GM23338 (cell line): ENCODE measurements around the gene TMEM247. TPM values are rescaled to one million over a fixed set of nuclear protein-coding genes. Genes with fewer than 3 reads are reported as not detected.

Experiments
- CREB1 ChIP-seq: fragments of 250-450 bp; sonication (Bioruptor Pico); IDR thresholded peaks from 2 replicates; pipeline ENCODE4 v1.5.0; 2020; ENCODE audit warnings: low read depth, mild to moderate bottlenecking, moderate library complexity
- EZH2 ChIP-seq: fragments of 200-600 bp; sonication (generic); IDR thresholded peaks from one replicate; pipeline ENCODE4 v1.8.0; 2017; ENCODE audit warnings: antibody characterized with exemption, mild to moderate bottlenecking, low read depth; ENCODE audit not compliant: unreplicated experiment
- JUNB ChIP-seq: IDR thresholded peaks from one replicate; pipeline ENCODE4 v1.6.1; 2016; ENCODE audit warnings: antibody characterized with exemption; ENCODE audit not compliant: unreplicated experiment
- STAT1 ChIP-seq: IDR thresholded peaks from one replicate; pipeline ENCODE4 v1.6.1; 2016; ENCODE audit warnings: antibody characterized with exemption; ENCODE audit not compliant: unreplicated experiment
- ZNF114 ChIP-seq: fragments of 250-450 bp; sonication (Bioruptor Pico); IDR thresholded peaks from 2 replicates; pipeline ENCODE4 v1.5.0; 2020; ENCODE audit warnings: mild to moderate bottlenecking, moderate library complexity
- ZNF331 ChIP-seq: fragments of 250-450 bp; sonication (Bioruptor Pico); IDR thresholded peaks from 2 replicates; pipeline ENCODE4 v1.5.0; 2020; ENCODE audit warnings: low read depth, mild to moderate bottlenecking, moderate library complexity
- polyA plus RNA-seq: library from polyadenylated mRNA; unstranded; fragments of >200 nt; fragmentation: Nextera tagmentation; extraction: Ambion mirVana; gene quantifications from 2 replicates; pipeline ENCODE4 v1.2.1, GENCODE V29; 2016
- total RNA-seq: library from RNA; depleted of rRNA; stranded (reverse); fragments of >200 nt; shearing (Covaris generic); gene quantifications from 2 replicates; pipeline ENCODE4 v1.2.3, GENCODE V29; 2014
- TF ChIP-seq, protein P1 (sequence below): fragments of 250-450 bp; sonication (Bioruptor Pico); IDR thresholded peaks from 2 replicates; pipeline ENCODE4 v1.5.0; 2020; ENCODE audit warnings: mild to moderate bottlenecking, moderate library complexity
- TF ChIP-seq, protein P2 (sequence below), 2 experiments: fragments of 200-600 bp in 1 of 2; sonication (generic) in 1 of 2; conservative IDR thresholded peaks; 2 replicates each; pipeline versions ENCODE4 v1.5.1 to v1.6.1; 2016 to 2017; ENCODE audit warnings: antibody characterized with exemption in 2 of 2, low read depth in 2 of 2, mild to moderate bottlenecking in 2 of 2, moderate library complexity in 1 of 2
- TF ChIP-seq, protein P3 (sequence below): IDR thresholded peaks from one replicate; pipeline ENCODE4 v1.6.1; 2018; ENCODE audit warnings: antibody characterized with exemption; ENCODE audit not compliant: unreplicated experiment

Gene TMEM247
- total and polyA plus RNA-seq, 2 experiments from 2014 or later, result not detected

DNA sequence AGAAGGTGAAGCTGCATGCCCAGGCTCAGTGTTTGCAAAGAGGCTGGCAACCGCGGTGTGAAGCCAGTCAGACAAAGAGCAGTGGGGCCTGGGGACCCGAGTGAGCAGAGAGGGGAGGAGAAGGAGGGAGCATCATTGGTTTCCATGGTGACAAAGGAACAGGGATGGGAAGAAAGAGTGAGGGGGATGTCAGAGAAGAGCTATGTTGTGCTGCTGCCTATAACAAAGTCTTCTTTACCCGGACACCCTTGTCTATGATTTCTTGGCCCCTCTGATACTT lies 14.5 kb downstream of the TMEM247 start (continued):
- TF ChIP-seq, protein P1, sequence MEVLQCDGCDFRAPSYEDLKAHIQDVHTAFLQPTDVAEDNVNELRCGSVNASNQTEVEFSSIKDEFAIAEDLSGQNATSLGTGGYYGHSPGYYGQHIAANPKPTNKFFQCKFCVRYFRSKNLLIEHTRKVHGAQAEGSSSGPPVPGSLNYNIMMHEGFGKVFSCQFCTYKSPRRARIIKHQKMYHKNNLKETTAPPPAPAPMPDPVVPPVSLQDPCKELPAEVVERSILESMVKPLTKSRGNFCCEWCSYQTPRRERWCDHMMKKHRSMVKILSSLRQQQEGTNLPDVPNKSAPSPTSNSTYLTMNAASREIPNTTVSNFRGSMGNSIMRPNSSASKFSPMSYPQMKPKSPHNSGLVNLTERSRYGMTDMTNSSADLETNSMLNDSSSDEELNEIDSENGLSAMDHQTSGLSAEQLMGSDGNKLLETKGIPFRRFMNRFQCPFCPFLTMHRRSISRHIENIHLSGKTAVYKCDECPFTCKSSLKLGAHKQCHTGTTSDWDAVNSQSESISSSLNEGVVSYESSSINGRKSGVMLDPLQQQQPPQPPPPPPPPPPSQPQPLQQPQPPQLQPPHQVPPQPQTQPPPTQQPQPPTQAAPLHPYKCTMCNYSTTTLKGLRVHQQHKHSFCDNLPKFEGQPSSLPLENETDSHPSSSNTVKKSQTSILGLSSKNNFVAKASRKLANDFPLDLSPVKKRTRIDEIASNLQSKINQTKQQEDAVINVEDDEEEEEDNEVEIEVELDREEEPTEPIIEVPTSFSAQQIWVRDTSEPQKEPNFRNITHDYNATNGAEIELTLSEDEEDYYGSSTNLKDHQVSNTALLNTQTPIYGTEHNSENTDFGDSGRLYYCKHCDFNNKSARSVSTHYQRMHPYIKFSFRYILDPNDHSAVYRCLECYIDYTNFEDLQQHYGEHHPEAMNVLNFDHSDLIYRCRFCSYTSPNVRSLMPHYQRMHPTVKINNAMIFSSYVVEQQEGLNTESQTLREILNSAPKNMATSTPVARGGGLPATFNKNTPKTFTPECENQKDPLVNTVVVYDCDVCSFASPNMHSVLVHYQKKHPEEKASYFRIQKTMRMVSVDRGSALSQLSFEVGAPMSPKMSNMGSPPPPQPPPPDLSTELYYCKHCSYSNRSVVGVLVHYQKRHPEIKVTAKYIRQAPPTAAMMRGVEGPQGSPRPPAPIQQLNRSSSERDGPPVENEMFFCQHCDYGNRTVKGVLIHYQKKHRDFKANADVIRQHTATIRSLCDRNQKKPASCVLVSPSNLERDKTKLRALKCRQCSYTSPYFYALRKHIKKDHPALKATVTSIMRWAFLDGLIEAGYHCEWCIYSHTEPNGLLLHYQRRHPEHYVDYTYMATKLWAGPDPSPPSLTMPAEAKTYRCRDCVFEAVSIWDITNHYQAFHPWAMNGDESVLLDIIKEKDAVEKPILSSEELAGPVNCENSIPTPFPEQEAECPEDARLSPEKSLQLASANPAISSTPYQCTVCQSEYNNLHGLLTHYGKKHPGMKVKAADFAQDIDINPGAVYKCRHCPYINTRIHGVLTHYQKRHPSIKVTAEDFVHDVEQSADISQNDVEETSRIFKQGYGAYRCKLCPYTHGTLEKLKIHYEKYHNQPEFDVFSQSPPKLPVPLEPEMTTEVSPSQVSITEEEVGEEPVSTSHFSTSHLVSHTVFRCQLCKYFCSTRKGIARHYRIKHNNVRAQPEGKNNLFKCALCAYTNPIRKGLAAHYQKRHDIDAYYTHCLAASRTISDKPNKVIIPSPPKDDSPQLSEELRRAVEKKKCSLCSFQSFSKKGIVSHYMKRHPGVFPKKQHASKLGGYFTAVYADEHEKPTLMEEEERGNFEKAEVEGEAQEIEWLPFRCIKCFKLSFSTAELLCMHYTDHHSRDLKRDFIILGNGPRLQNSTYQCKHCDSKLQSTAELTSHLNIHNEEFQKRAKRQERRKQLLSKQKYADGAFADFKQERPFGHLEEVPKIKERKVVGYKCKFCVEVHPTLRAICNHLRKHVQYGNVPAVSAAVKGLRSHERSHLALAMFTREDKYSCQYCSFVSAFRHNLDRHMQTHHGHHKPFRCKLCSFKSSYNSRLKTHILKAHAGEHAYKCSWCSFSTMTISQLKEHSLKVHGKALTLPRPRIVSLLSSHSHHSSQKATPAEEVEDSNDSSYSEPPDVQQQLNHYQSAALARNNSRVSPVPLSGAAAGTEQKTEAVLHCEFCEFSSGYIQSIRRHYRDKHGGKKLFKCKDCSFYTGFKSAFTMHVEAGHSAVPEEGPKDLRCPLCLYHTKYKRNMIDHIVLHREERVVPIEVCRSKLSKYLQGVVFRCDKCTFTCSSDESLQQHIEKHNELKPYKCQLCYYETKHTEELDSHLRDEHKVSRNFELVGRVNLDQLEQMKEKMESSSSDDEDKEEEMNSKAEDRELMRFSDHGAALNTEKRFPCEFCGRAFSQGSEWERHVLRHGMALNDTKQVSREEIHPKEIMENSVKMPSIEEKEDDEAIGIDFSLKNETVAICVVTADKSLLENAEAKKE (CRISPR knock-in tag), result no peak
- no peak for TF ChIP-seq EZH2
- TF ChIP-seq, protein P2, sequence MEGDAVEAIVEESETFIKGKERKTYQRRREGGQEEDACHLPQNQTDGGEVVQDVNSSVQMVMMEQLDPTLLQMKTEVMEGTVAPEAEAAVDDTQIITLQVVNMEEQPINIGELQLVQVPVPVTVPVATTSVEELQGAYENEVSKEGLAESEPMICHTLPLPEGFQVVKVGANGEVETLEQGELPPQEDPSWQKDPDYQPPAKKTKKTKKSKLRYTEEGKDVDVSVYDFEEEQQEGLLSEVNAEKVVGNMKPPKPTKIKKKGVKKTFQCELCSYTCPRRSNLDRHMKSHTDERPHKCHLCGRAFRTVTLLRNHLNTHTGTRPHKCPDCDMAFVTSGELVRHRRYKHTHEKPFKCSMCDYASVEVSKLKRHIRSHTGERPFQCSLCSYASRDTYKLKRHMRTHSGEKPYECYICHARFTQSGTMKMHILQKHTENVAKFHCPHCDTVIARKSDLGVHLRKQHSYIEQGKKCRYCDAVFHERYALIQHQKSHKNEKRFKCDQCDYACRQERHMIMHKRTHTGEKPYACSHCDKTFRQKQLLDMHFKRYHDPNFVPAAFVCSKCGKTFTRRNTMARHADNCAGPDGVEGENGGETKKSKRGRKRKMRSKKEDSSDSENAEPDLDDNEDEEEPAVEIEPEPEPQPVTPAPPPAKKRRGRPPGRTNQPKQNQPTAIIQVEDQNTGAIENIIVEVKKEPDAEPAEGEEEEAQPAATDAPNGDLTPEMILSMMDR (conservative IDR thresholded peaks at IDR 0.05; ENCODE audit: low read depth in 2 of 2), result no peak
- TF ChIP-seq JUNB, result no peak
- TF ChIP-seq, protein P3, sequence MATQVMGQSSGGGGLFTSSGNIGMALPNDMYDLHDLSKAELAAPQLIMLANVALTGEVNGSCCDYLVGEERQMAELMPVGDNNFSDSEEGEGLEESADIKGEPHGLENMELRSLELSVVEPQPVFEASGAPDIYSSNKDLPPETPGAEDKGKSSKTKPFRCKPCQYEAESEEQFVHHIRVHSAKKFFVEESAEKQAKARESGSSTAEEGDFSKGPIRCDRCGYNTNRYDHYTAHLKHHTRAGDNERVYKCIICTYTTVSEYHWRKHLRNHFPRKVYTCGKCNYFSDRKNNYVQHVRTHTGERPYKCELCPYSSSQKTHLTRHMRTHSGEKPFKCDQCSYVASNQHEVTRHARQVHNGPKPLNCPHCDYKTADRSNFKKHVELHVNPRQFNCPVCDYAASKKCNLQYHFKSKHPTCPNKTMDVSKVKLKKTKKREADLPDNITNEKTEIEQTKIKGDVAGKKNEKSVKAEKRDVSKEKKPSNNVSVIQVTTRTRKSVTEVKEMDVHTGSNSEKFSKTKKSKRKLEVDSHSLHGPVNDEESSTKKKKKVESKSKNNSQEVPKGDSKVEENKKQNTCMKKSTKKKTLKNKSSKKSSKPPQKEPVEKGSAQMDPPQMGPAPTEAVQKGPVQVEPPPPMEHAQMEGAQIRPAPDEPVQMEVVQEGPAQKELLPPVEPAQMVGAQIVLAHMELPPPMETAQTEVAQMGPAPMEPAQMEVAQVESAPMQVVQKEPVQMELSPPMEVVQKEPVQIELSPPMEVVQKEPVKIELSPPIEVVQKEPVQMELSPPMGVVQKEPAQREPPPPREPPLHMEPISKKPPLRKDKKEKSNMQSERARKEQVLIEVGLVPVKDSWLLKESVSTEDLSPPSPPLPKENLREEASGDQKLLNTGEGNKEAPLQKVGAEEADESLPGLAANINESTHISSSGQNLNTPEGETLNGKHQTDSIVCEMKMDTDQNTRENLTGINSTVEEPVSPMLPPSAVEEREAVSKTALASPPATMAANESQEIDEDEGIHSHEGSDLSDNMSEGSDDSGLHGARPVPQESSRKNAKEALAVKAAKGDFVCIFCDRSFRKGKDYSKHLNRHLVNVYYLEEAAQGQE, result no peak
- no peak for TF ChIP-seq CREB1 (CRISPR knock-in tag)
- no peak for TF ChIP-seq ZNF114 (CRISPR knock-in tag)
- TF ChIP-seq STAT1, result no peak
- no peak for TF ChIP-seq ZNF331 (CRISPR knock-in tag)
